ENCODE data around the gene NHP2.

The NHP2 gene

DNA sequence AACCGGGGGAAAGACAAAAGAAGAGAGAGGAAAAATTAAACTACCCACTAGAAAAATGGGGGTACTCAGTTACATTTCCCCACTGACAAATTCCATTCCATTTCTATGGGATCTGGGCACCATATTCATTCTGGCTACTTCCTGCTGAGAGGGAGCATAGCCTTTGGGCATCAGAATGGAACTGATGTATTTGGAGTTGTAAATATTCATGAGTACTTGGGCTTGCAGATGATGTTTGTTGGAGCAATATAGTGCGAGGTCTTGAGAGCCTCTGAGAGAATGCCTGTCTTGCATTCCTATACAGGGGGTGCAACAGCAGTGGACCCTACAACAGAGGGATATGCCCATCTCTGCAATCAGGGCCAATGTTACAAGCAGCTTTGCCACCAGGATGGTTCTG, 16.8 kb upstream of the NHP2 start:
- H3K4me1 ChIP-seq, result no peaks in the 10 kb centered on the region
- no peaks in the 10 kb centered on the region for H3K36me3 ChIP-seq
- intact Hi-C loops (cut with DNase I; ENCODE audit: low total_unique reads), result no loop called here
- no peaks in the 10 kb centered on the region for H3K9me3 ChIP-seq
- TF ChIP-seq, protein P1, sequence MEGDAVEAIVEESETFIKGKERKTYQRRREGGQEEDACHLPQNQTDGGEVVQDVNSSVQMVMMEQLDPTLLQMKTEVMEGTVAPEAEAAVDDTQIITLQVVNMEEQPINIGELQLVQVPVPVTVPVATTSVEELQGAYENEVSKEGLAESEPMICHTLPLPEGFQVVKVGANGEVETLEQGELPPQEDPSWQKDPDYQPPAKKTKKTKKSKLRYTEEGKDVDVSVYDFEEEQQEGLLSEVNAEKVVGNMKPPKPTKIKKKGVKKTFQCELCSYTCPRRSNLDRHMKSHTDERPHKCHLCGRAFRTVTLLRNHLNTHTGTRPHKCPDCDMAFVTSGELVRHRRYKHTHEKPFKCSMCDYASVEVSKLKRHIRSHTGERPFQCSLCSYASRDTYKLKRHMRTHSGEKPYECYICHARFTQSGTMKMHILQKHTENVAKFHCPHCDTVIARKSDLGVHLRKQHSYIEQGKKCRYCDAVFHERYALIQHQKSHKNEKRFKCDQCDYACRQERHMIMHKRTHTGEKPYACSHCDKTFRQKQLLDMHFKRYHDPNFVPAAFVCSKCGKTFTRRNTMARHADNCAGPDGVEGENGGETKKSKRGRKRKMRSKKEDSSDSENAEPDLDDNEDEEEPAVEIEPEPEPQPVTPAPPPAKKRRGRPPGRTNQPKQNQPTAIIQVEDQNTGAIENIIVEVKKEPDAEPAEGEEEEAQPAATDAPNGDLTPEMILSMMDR (IDR thresholded peaks at IDR 0.05), result no peak
- no peak overlapping the region for H3K27ac ChIP-seq
- no peak for DNase-seq
- H3K27me3 ChIP-seq, result peaks cover 0 to 9% of the 10 kb centered on the region in 2 donors
- no peak overlapping the region for H3K4me3 ChIP-seq

DNA sequence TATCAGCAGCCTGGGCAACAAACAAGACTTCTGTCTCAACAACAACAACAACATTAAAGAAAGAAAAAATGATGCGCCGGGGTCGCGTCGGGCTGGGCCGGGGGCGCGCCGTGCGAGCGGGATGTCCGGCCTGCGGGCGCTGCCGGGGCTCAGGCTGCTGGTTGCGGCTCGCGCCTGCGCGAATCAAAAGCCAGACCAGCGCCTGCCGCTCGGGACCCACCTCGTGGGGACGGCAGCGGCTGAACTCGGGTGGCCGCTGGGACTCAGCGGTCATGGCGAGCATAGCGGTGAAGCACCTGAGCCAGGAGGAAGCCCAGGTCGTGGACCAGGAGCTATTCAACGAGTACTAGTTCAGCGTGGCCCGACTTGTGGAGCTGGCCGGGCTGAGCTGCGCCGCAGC, 11.9 kb upstream of the NHP2 start:
- no peak overlapping the region for H3K4me3 ChIP-seq
- H3K27me3 ChIP-seq, result peaks cover 0 to 46% of the 10 kb centered on the region in 2 donors
- peaks cover 0 to 8% (median 6%) of the 10 kb centered on the region in 4 donors for H3K4me1 ChIP-seq
- H3K9me3 ChIP-seq, result no peaks in the 10 kb centered on the region
- H3K27ac ChIP-seq, result no peak overlapping the region
- TF ChIP-seq, protein P1 (IDR thresholded peaks at IDR 0.05), result no peak
- DNase-seq, result no peak
- intact Hi-C loops (cut with DNase I; ENCODE audit: low total_unique reads), result loop anchor here (2.0 kb wide), 1 partner anchor 89 kb away; no protein-coding TSS in a partner anchor
- H3K36me3 ChIP-seq, result no peaks in the 10 kb centered on the region

DNA sequence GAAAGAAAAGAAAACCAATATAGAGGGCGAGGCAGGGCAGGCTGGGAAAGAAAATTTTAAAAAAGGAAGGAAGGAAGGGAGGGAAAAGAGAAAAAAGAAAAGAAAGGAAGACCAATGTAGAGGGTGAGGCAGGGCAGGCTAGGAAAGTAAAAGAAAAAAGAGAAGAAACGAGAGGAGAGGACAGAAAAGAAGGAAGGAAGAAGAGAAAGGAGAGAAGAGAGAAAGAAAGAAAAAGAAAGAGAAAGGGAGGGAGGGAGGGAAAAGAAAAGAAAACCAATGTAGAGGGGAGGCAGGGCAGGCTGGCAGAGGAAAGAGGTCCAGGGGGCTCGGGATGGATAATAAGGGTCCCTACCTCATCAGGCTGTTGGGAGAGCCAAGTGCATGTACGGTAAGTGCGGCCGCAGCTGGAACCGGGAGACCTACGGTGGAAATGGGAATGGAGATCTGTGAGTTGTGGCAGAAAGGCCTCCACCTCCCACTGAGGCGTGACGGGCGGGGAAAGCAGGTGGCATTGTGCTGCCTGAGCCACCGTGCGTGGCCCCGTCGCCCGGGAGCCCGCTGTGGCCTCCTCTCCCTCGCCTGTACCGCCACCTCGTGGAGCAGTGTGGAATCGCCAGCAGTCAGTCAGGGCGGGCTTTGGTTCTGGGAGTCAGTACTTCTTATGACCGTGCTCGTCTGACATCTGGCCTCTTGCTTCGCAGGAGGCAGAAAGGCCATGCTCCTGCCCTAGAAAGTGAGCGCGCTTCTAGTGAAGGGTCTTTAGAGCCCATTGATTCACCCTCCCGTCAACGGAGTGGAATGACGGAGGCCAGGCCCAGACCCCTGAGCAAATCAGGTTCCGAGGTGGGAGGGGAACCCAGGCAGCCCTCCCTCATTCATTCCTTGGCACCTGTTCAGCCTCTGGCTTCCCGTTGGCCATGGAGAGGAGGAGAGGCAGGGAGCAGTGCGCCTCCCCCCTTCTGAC, 10.4 kb upstream of the NHP2 start:
- Histone ChIP-seq H3K36me3 (no peaks in the 10 kb centered on the region), H3K9me3 (no peaks in the 10 kb centered on the region), H3K27ac (no peak overlapping the region), H3K4me3 (peak overlapping the region in 1 of 2 donors; percentile 31), H3K27me3 (peaks cover 0 to 46% of the 10 kb centered on the region in 2 donors), H3K4me1 (peaks cover 0 to 8% (median 6%) of the 10 kb centered on the region in 4 donors)
- intact Hi-C loops (cut with DNase I; ENCODE audit: low total_unique reads), result loop anchor here (2.0 kb wide), 1 partner anchor 87 kb away; no protein-coding TSS in a partner anchor
- peak; percentile 81 to 90 for DNase-seq
- TF ChIP-seq, protein P1 (IDR thresholded peaks at IDR 0.05), result peak; percentile 97 to 98

DNA sequence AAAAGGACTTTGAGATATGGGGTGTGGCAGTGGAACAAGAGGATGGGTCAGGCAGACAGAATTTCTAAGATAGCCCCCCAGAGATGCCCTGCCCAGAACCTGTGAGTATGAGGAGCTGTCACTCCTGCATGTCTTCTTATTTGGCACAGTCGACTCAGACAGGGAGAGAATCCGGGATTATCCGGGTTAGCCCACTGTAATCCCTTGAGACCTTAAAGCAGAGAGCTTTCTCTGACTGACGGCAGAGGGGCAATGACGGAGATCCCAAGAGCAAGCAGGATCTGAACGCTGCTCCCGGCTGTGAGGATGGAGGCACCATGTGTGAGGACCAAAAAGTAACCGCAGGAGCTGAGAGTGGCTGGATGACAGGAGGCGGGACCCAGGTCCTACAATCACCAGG, 8.8 kb upstream of the NHP2 start:
- no peak for DNase-seq
- no peak overlapping the region for H3K4me3 ChIP-seq
- no peaks in the 10 kb centered on the region for H3K36me3 ChIP-seq
- intact Hi-C loops (cut with DNase I; ENCODE audit: low total_unique reads), result no loop called here
- no peak overlapping the region for H3K27ac ChIP-seq
- TF ChIP-seq, protein P1 (IDR thresholded peaks at IDR 0.05), result no peak
- peaks cover 0 to 8% (median 6%) of the 10 kb centered on the region in 4 donors for H3K4me1 ChIP-seq
- peaks cover 0 to 46% of the 10 kb centered on the region in 2 donors for H3K27me3 ChIP-seq
- no peaks in the 10 kb centered on the region for H3K9me3 ChIP-seq

DNA sequence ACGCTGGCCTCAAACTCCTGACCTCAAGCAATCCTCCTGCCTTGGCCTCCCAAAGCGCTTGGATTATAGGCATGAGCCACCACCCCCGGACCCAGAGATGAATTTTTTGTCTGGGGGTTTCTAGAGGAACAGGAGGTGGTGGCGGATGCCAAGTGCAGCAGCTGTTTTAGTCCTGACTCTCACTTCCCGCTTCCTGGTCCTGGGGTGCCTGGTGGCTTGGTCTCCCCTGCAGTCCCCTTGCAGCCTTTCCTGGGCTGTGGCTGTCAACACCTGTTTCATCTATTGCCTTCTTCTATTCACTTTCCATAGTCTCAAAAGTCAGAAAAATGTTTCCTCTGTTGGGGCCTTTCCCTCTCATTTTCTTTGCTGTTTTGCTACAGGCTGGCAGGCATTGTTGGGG, 6.5 kb upstream of the NHP2 start:
- H3K36me3 ChIP-seq, result no peaks in the 10 kb centered on the region
- TF ChIP-seq, protein P1 (IDR thresholded peaks at IDR 0.05), result no peak
- no peak overlapping the region for H3K27ac ChIP-seq
- no peak overlapping the region for H3K4me3 ChIP-seq
- intact Hi-C loops (cut with DNase I; ENCODE audit: low total_unique reads), result no loop called here
- DNase-seq, result no peak
- H3K4me1 ChIP-seq, result peaks cover 0 to 8% (median 6%) of the 10 kb centered on the region in 4 donors
- no peaks in the 10 kb centered on the region for H3K9me3 ChIP-seq
- peaks cover 0 to 33% of the 10 kb centered on the region in 2 donors for H3K27me3 ChIP-seq
